Anterior cingulate cortex (tissue), 58 donors: ENCODE measurements around the gene SF3B1.
A peak's percentile ranks its signal among the peaks of the same experiment; 100 is the strongest.
"Not testable (repeated sequence)": the region's sequence is repeated elsewhere in the genome, so short reads cannot be mapped to it uniquely, and the experiment has no call there.

Experiments used
- DNase-seq, 58 donors: peaks; one replicate each; lab custom pipeline; 2025; lab: John Stamatoyannopoulos, UW

Gene SF3B1

GRCh38 chr2:197381641-197382040 is 53.2 kb downstream of the SF3B1 start:
- DNase-seq = no peak

GRCh38 chr2:197379918-197380309 is 54.9 kb downstream of the SF3B1 start:
- not testable (repeated sequence) for DNase-seq

- DNase-seq = not testable (repeated sequence)
These were observed 55.4 kb downstream of the SF3B1 start for GRCh38 chr2:197379308-197379917.

- peak in 44 of 58 donors; percentile 3 to 60 (median 11) for DNase-seq
These were observed 56.1 kb downstream of the SF3B1 start for GRCh38 chr2:197378494-197379307.

- DNase-seq = no peak
These were observed 56.7 kb downstream of the SF3B1 start for GRCh38 chr2:197378086-197378485.

GRCh38 chr2:197377670-197378069 is 57.2 kb downstream of the SF3B1 start:
- DNase-seq = no peak

GRCh38 chr2:197372592-197372991 is 62.2 kb downstream of the SF3B1 start:
- no peak for DNase-seq

GRCh38 chr2:197370664-197371063 is 64.2 kb downstream of the SF3B1 start:
- DNase-seq = not testable (repeated sequence)

- DNase-seq = no peak
These were observed 64.9 kb downstream of the SF3B1 start for GRCh38 chr2:197369933-197370320.

GRCh38 chr2:197369228-197369932 is 65.4 kb downstream of the SF3B1 start:
- no peak for DNase-seq

- no peak for DNase-seq
These were observed 66.4 kb downstream of the SF3B1 start for GRCh38 chr2:197368412-197368811.

GRCh38 chr2:197363998-197364397 is 70.8 kb downstream of the SF3B1 start:
- DNase-seq = no peak

- no peak for DNase-seq
These were observed 74.1 kb downstream of the SF3B1 start for GRCh38 chr2:197360744-197361156.

GRCh38 chr2:197359859-197360258 is 75.0 kb downstream of the SF3B1 start:
- no peak for DNase-seq

- no peak for DNase-seq
These were observed 75.9 kb downstream of the SF3B1 start for GRCh38 chr2:197358931-197359330.

- no peak for DNase-seq
These were observed 76.8 kb downstream of the SF3B1 start for GRCh38 chr2:197357986-197358385.

GRCh38 chr2:197356136-197356535 is 78.7 kb downstream of the SF3B1 start:
- DNase-seq = no peak

- DNase-seq = no peak
These were observed 80.7 kb downstream of the SF3B1 start for GRCh38 chr2:197354169-197354558.

GRCh38 chr2:197353393-197354168 is 81.2 kb downstream of the SF3B1 start:
- no peak for DNase-seq

GRCh38 chr2:197349699-197350098 is 85.1 kb downstream of the SF3B1 start:
- no peak for DNase-seq
